ENCODE results near the gene SSH2.
"Not testable (repeated sequence)": the region's sequence is repeated elsewhere in the genome, so short reads cannot be mapped to it uniquely, and the experiment has no call there.

SSH2 gene, protein sequence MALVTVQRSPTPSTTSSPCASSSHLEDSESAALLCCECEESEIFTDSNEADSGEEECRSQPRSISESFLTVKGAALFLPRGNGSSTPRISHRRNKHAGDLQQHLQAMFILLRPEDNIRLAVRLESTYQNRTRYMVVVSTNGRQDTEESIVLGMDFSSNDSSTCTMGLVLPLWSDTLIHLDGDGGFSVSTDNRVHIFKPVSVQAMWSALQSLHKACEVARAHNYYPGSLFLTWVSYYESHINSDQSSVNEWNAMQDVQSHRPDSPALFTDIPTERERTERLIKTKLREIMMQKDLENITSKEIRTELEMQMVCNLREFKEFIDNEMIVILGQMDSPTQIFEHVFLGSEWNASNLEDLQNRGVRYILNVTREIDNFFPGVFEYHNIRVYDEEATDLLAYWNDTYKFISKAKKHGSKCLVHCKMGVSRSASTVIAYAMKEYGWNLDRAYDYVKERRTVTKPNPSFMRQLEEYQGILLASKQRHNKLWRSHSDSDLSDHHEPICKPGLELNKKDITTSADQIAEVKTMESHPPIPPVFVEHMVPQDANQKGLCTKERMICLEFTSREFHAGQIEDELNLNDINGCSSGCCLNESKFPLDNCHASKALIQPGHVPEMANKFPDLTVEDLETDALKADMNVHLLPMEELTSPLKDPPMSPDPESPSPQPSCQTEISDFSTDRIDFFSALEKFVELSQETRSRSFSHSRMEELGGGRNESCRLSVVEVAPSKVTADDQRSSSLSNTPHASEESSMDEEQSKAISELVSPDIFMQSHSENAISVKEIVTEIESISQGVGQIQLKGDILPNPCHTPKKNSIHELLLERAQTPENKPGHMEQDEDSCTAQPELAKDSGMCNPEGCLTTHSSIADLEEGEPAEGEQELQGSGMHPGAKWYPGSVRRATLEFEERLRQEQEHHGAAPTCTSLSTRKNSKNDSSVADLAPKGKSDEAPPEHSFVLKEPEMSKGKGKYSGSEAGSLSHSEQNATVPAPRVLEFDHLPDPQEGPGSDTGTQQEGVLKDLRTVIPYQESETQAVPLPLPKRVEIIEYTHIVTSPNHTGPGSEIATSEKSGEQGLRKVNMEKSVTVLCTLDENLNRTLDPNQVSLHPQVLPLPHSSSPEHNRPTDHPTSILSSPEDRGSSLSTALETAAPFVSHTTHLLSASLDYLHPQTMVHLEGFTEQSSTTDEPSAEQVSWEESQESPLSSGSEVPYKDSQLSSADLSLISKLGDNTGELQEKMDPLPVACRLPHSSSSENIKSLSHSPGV (N-terminal part only)

GRCh38 chr17:29929533-29930408 is at the start of gene SSH2:
Gene SSH2, minus strand, starts transcription at chr17:29930228. Its CDS starts 228 bp downstream, at chr17:29930000.
- peak; percentile 75 to 76 for DNase-seq (ENCODE audit: low read depth in 2 of 2, low spot score in 1 of 2)

DNA sequence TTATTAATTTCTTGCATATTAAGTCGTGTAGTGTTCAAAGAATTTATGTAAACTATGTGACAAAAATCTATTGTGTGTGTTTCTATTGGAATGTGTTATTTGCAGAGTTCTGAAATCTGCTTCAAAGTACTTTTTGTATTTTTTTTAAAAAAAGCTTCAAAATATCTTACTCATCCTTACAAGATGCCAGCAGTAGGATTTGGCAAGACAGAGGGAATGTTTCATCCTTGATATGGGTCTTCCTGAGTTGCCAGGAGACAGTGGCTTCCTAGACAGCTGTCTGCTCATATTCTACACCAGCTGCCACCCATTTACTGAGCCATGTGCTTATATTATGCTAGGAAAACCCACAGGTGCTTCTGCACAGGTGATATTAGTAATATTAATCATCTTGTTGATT is 47.8 kb upstream of the SSH2 start:
- no peak for DNase-seq (ENCODE audit: low read depth in 2 of 2, low spot score in 1 of 2)

GRCh38 chr17:29973005-29973404 is 43.0 kb upstream of the SSH2 start:
- DNase-seq (ENCODE audit: low read depth in 2 of 2, low spot score in 1 of 2): no peak

- no peak for DNase-seq (ENCODE audit: low read depth in 2 of 2, low spot score in 1 of 2)
These were observed 42.2 kb upstream of the SSH2 start for GRCh38 chr17:29972277-29972676.

GRCh38 chr17:29968271-29968670 is 38.2 kb upstream of the SSH2 start:
- DNase-seq (ENCODE audit: low read depth in 2 of 2, low spot score in 1 of 2): no peak

- DNase-seq (ENCODE audit: low read depth in 2 of 2, low spot score in 1 of 2): no peak
These were observed 32.6 kb upstream of the SSH2 start for GRCh38 chr17:29962656-29963055.

DNA sequence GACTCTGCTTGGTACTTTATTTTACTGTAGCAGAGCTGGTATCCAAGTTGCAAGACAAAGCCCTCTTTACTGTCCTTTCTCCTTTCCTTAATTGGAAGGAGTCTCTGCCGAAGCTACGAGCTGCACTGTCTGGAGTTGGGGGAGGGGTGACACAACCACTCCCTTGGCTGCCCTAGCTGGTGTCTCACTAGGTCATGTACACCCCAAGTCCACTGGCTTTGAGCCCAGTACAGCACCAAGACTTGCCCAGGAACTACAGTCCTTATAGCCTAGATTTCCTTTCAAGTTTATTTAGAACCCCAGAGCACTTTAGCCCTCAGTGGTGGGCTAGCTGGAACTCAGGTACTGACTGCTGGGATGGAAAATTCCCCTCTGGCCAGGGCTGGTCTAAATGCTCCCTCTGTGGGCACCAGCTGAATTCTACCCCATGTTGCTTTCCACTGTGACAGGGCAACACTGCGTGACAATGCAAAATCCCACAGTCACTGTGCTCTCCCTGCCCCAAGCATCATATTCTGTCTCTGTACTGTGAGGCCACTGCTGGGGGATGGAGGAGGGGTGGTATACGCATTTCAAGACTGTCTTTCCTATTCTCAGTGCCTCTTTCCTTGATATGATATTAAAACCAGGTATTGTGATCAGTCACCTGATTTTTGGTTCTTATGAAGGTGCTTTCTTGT is 29.8 kb upstream of the SSH2 start:
- DNase-seq (ENCODE audit: low read depth in 2 of 2, low spot score in 1 of 2): no peak

DNA sequence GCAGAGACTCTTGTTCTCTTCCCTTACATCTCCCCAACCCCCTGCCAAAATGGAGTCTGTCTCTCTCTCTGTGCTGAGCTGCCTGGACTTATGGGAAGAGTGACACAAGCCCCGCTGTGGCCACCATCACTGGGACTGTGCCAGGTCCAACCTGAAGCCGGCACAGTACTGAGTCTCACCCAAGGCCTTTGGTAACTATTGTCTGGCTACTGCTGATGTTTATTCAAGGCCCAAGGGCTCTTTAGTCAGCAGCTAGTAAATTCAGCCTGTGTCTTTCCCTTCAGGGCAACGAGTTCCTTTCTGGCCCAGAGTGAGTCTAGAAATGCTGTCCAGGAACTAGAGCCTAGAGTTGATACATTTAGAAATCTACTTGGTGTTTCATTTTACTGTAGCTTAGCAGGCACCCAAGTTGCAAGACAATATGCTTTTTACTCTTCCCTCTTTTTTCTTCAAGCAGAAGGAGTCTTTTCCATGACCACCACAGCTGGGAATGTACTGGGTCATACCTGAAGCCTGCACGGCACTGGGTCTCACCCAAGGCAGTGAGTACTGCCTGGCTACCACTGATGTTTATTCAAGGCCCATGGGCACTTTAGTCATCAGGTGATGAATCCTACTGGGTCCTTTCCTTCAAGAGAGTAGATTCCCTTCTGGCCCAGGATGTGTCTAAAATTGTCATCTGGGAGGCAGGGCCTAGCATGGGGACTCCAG is 29.1 kb upstream of the SSH2 start:
- DNase-seq (ENCODE audit: low read depth in 2 of 2, low spot score in 1 of 2): no peak

DNA sequence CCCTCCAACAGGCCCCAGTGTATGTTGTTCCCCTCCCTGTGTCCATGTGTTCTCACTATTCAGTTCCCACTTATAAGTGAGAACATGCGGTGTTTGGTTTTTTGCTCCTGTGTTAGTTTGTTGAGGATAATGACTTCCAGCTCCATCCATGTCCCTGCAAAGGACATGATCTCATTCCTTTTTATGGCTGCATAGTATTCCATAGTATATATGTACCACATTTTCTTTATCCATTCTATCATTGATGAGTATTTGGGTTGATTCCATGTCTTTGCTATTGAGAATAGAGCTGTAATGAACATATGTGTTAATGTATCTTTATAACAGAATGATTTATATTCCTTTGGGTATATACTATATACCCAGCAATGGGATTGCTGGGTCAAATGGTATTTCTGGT is 27.5 kb upstream of the SSH2 start:
- DNase-seq (ENCODE audit: low read depth in 2 of 2, low spot score in 1 of 2): not testable (repeated sequence)

DNA sequence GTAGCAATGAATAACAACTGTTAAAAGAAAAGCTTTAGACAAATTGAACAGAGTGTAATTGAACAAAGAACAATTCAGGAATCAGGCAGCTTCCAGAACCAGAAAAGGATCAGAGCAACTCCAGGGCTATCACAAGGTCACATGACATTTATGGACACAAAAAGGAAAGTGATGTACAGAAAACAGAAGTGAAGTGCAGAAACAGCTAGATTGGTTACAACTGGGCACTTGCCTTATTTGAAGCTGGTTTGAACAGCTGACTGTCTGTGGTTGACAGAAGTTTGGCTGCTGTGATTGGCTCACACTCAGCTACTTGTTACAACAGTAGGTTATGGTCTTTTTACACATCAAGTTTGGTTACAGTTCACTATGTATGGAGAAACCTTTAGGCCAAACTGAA is 26.2 kb upstream of the SSH2 start:
- no peak for DNase-seq (ENCODE audit: low read depth in 2 of 2, low spot score in 1 of 2)

DNA sequence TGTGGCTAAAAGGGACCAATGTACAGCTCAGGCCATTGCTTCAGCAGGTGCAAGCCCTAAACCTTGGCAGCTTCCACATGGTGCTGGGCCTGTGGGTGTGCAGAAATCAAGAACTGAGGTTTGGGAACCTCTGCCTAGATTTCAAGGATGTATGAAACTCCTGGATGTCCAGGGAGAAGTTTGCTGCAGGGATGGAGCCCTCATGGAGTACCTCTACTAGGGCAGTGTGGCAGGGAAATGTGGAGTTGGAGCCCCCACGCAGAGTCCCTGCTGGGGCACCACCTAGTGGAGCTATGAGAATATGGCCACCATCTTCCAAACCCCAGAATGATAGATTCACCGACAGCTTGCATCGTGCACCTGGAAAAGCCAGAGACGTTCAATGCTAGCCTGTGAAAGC is 24.4 kb upstream of the SSH2 start:
- no peak for DNase-seq (ENCODE audit: low read depth in 2 of 2, low spot score in 1 of 2)

DNA sequence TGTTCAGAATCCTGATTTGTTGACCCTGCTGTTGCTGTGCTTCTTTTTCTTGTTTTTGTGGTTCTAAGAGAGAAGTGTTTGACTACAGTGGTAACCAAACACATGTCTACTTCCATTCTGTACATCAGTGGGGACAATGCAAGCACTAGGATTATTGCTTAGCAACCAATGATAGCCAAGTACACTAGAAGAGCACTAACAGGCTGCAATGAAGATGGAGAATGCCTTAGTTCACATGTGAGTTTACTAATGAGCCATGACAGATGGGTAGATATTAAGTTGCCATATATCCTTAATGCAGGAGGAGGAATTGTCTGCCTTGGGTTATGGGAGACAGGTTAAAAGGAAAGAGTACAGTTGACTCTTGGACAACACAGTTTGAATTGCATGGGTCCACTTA is 19.7 kb upstream of the SSH2 start:
- DNase-seq (ENCODE audit: low read depth in 2 of 2, low spot score in 1 of 2): no peak

DNA sequence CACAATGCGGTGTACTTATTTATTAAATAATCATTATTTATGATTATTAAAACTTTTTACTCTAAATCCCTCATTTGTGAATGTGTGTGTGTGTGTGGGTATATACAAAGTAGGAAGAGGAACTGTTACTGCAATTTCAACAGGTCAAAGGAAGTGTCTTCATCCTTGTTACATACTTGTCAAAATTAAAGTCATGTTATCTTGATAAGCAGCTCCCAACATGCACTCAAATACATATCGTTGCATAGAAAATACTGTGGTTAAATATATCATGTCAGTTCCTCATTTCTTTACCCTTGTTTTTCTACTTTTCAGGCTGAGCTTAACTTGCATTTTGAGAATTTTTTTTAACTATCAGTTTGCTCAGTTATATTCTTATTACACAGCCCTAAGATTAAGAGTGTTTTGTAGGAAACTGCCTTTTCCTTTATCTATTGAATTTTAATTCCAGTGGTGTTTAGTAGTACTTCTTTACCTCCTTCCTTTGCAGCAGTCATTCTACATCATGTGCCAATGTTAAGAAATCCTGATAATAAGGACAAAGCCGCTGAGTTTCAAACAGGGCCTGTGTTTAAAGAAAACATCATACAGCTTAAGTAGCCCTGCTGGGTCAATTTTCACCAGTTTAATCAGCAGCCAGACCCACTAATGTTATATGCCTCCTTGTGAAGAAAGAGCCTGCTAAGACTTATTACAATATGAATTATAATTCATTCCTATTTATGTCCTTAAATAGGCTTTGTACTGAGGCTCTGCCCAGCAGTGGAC is 18.6 kb upstream of the SSH2 start:
- DNase-seq (ENCODE audit: low read depth in 2 of 2, low spot score in 1 of 2): no peak

- no peak for DNase-seq (ENCODE audit: low read depth in 2 of 2, low spot score in 1 of 2)
These were observed 15.3 kb upstream of the SSH2 start for GRCh38 chr17:29945281-29945680.

- DNase-seq (ENCODE audit: low read depth in 2 of 2, low spot score in 1 of 2): no peak
These were observed 11.3 kb upstream of the SSH2 start, which contains the start of gene EFCAB5 for GRCh38 chr17:29941334-29941733. Gene EFCAB5, plus strand, starts transcription at chr17:29941634. Its CDS starts 163 bp downstream, at chr17:29941797.

GRCh38 chr17:29936724-29937123 is 6.7 kb upstream of the SSH2 start:
- DNase-seq (ENCODE audit: low read depth in 2 of 2, low spot score in 1 of 2): no peak

DNA sequence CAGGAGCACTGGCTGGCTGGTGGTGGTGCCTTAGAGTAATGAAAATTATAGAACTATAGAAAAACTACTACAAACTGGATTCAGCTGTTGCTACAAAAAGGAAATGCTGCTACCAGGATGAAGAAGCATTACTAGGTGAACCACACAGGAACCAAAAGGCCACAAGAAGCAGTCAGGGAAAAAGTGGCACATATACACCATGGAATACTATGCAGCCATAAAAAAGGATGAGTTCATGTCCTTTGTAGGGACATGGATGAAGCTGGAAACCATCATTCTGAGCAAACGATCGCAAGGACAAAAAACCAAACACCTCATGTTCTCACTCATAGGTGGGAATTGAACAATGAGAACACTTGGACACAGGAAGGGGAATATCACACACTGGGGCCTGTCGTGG is 5.9 kb upstream of the SSH2 start:
- not testable (repeated sequence) for DNase-seq (ENCODE audit: low read depth in 2 of 2, low spot score in 1 of 2)

GRCh38 chr17:29933379-29933778 is 3.4 kb upstream of the SSH2 start:
- no peak for DNase-seq (ENCODE audit: low read depth in 2 of 2, low spot score in 1 of 2)

Data from stimulated activated CD8-positive, alpha-beta memory T cell treated with anti-CD3 and anti-CD28 coated beads, Interleukin-4, amount 100 ng/mL, for 1 hour (primary cell).